Measurements from ENCODE around the gene RELL2.
A peak's percentile ranks its signal among the peaks of the same experiment; 100 is the strongest.

RELL2 gene

DNA sequence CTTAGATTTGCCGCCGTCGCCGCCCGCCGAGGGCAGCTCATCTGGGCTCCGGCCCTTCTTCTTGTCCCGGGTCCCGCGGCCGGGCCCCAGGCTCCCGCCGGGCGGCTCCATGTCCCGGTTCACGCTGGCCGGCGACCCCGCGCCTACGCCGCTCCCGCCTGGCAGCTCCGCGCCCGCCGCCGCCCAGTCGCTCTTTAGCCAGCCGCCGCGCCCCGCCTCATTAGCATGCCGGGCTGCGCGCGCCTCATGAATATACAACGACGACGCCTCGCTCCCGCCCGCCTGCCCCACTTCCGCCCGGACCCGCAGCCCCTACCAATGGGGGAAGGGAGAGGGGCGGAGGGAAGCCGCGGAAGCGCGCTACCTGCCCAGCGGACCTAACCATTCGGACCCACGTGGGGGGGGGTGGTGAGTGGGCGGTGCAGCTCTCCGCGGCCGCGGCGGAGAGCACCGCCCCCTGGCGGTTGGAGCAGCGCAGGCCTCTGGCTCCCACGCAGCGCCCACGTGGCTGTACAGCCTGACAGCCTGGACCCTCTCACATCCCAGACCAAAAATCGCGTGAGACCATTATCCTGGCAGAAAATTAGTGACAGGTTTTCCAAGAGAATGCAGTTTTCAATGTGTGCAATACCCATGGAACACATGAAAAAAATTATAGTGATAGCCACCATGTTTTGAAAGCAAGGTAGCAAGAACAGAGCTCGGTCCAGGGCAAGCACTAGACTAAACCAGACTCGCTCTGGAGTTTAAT is 17.8 kb upstream of the RELL2 start, which contains the start of gene DIAPH1:
TSS of gene DIAPH1 (minus strand) at position 197 of the 751 bp plus-strand sequence. CDS start at position 111, 86 bp downstream.
- DNase-seq (ENCODE audit: low spot score) = peak; percentile 96
- TF ChIP-seq, protein P1, sequence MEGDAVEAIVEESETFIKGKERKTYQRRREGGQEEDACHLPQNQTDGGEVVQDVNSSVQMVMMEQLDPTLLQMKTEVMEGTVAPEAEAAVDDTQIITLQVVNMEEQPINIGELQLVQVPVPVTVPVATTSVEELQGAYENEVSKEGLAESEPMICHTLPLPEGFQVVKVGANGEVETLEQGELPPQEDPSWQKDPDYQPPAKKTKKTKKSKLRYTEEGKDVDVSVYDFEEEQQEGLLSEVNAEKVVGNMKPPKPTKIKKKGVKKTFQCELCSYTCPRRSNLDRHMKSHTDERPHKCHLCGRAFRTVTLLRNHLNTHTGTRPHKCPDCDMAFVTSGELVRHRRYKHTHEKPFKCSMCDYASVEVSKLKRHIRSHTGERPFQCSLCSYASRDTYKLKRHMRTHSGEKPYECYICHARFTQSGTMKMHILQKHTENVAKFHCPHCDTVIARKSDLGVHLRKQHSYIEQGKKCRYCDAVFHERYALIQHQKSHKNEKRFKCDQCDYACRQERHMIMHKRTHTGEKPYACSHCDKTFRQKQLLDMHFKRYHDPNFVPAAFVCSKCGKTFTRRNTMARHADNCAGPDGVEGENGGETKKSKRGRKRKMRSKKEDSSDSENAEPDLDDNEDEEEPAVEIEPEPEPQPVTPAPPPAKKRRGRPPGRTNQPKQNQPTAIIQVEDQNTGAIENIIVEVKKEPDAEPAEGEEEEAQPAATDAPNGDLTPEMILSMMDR (IDR thresholded peaks at IDR 0.05; ENCODE audit: borderline replicate concordance, control extremely low read depth, extremely low read depth, insufficient read depth, missing control alignments) = peak; percentile 96
- in situ Hi-C loops (cut with MboI; ENCODE audit: low sequenced_read_pairs, unreplicated experiment) = no loop called here

GRCh38 chr5:141623186-141623585 is 13.6 kb upstream of the RELL2 start:
- in situ Hi-C loops (cut with MboI; ENCODE audit: low sequenced_read_pairs, unreplicated experiment) = no loop called here
- peak; percentile 57 for DNase-seq (ENCODE audit: low spot score)
- TF ChIP-seq, protein P1 (IDR thresholded peaks at IDR 0.05; ENCODE audit: borderline replicate concordance, control extremely low read depth, extremely low read depth, insufficient read depth, missing control alignments) = no peak

DNA sequence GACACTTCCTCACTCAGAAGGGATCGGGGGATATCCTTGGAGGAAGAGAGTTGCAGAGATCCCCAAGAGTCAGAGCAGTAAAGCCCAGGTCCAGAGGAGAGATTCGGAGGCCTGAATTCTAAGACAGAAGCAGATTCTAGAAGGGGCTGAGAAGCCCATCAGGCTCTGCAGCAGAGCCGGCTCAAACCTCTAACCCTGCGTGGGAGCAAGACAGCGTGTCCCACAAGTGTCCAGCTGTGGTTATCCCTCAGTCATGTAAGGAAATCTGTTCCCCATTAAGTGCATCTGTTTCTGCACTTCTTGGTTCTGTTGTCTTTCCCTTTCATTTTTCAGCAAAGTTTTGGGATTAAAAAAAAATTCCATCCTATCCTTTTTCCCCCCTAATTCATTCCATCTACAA is 13.2 kb upstream of the RELL2 start:
- DNase-seq (ENCODE audit: low spot score) = no peak
- TF ChIP-seq, protein P1 (IDR thresholded peaks at IDR 0.05; ENCODE audit: borderline replicate concordance, control extremely low read depth, extremely low read depth, insufficient read depth, missing control alignments) = no peak
- in situ Hi-C loops (cut with MboI; ENCODE audit: low sequenced_read_pairs, unreplicated experiment) = no loop called here

DNA sequence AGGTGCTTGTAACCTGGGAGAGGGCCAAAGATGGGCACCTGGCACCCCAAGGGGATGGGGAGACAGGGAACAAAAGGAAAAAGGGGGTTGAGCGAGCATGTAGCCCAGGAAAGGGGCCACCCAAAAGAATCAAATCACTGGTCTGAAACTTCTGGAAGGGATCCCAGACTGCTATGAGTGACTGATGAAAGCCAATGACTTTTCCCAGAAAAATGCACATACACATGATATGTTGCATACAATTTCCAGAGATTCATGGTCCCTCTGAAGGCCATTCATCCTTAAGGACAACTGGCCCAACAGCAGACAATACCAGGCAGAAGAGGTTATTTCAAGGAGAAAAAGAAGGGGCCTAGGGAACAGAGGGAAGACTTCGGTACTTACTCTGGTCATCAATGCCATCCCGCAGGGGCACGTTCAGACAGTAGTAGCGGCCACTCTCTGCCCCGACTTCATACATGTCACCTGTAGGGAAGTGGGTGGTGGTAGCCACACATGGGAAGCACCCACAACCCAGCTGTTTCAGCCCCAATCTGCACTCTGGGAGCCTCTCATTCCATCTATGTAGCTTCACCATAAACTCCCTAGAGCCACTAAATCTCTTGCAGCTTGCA is 8.5 kb upstream of the RELL2 start:
- in situ Hi-C loops (cut with MboI; ENCODE audit: low sequenced_read_pairs, unreplicated experiment) = no loop called here
- DNase-seq (ENCODE audit: low spot score) = no peak
- TF ChIP-seq, protein P1 (IDR thresholded peaks at IDR 0.05; ENCODE audit: borderline replicate concordance, control extremely low read depth, extremely low read depth, insufficient read depth, missing control alignments) = no peak

GRCh38 chr5:141630570-141631140 is 6.1 kb upstream of the RELL2 start:
- TF ChIP-seq, protein P1 (IDR thresholded peaks at IDR 0.05; ENCODE audit: borderline replicate concordance, control extremely low read depth, extremely low read depth, insufficient read depth, missing control alignments) = no peak
- DNase-seq (ENCODE audit: low spot score) = no peak
- in situ Hi-C loops (cut with MboI; ENCODE audit: low sequenced_read_pairs, unreplicated experiment) = no loop called here

DNA sequence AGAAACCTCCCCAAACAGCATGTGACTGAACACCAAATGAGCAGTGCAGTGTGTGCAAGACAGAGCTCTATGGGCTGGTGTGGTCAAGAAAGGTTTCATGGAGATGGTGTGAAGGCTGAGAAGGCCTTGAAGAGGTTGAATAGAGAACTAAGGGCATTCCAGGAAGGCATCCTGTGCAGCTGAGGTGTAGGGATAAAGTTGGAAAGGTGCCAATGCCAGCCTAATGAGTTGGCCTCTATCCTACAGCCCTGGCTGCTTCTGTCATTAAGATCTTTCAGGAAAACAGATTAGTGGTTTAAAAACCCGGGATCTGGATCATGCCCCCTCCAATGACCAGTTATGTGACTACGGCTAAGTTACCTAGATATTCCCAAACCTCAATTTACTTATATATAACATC is 4.1 kb upstream of the RELL2 start:
- in situ Hi-C loops (cut with MboI; ENCODE audit: low sequenced_read_pairs, unreplicated experiment) = no loop called here
- TF ChIP-seq, protein P1 (IDR thresholded peaks at IDR 0.05; ENCODE audit: borderline replicate concordance, control extremely low read depth, extremely low read depth, insufficient read depth, missing control alignments) = no peak
- no peak for DNase-seq (ENCODE audit: low spot score)
